Stomach (tissue), 4 donors: ENCODE data around the gene CACNA1H.

Source experiments
- CTCF ChIP-seq, 7 experiments: fragments of 450-650 bp in 4 of 7; fragments of 200-600 bp in 3 of 7; sonication (generic) in 3 of 7; IDR thresholded peaks; one replicate each; pipeline ENCODE4 v1.5.1; 2016 to 2019; ENCODE audit warnings: antibody characterized with exemption in 7 of 7, control low read depth in 2 of 7, mild to moderate bottlenecking in 1 of 7
- POLR2A ChIP-seq, 4 donors: fragments of 450-650 bp; IDR thresholded peaks; one replicate each; pipeline ENCODE4 v1.6.1; 2016; ENCODE audit warnings: antibody characterized with exemption in 4 of 4, control low read depth in 2 of 4, mild to moderate bottlenecking in 1 of 4, moderate library complexity in 1 of 4
- POLR2AphosphoS5 ChIP-seq, 3 donors: sonication (generic); formaldehyde crosslinking; IDR thresholded peaks; one replicate each; pipeline ENCODE4 v1.6.1; 2016; ENCODE audit warnings: antibody characterized with exemption in 3 of 3

DNA sequence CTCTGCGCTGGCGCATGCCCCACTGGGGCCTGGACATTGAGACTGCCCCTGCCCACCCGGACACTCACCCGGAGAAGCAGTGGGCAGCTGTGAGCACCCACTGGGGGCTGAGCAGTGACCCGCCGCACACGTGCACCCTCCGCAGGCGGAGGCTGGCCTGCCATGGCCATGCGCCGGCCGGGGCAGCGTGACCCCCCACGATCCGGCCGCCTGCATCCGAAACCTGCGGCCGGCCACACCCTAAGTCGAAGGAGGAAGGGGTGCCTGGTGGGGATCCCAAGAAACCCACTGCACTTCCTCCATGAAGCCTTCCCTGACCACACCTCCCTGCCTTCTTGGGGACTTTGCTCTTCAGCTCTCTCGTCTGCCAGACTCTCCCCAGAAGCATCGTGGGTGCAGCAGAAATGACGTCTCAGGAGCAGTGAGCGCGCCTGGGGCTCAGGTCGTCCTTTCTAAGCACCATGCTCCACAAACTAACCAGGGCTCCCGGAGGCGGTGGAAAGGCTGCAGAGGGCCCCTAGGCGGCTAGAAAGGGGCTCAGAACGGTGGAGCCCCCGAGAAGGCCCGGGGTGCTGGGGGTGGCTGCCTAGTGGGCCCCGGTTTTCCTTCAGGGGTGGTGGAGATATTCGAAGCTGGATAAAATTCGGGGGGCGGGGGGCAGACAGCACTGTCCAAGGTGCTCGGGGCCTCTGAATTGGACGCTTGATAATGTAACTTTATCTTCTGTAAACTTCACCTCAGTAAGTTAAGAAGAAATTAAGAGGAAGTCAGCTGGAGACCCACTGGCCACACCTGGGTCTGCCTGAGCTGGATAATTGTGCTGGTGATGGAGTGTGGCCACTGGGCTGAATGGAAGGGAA is 70.7 kb downstream of the CACNA1H start:
- TF ChIP-seq POLR2A (IDR thresholded peaks at IDR 0.05) (no peak), CTCF (IDR thresholded peaks at IDR 0.05) (no peak), POLR2AphosphoS5 (IDR thresholded peaks at IDR 0.05) (no peak)
